K562 (cell line): ENCODE measurements around the gene FOXL2NB. TPM values are rescaled to one million over a fixed set of nuclear protein-coding genes. Genes with fewer than 3 reads are reported as not detected.

Source experiments
- EZH2 ChIP-seq: IDR thresholded peaks from 2 replicates; pipeline ENCODE4 v1.6.1; 2012; ENCODE audit warnings: low read depth, mild to moderate bottlenecking, inconsistent platforms, low read length, borderline replicate concordance
- HLTF ChIP-seq: fragments of 450-650 bp; IDR thresholded peaks from 2 replicates; pipeline ENCODE4 v1.6.1; 2016
- KAT8 ChIP-seq: fragments of 450-650 bp; IDR thresholded peaks from 2 replicates; pipeline ENCODE4 v1.6.1; 2016; ENCODE audit warnings: low read depth, mild to moderate bottlenecking
- REST ChIP-seq, 2 experiments: fragments of 450-650 bp; formaldehyde crosslinking in 1 of 2; IDR thresholded peaks; 2 replicates each; pipeline versions ENCODE4 v1.4.0 to v1.6.1; 2014 to 2020; ENCODE audit warnings: mild to moderate bottlenecking in 2 of 2, borderline replicate concordance in 1 of 2, low read depth in 1 of 2
- ZBTB40 ChIP-seq, 2 experiments: fragments of 450-650 bp in 1 of 2; sonication (generic) in 1 of 2; formaldehyde crosslinking in 1 of 2; IDR thresholded peaks; 2 replicates each; pipeline versions ENCODE4 v1.7.1 to v1.9.0; 2016 to 2022; ENCODE audit warnings: inconsistent platforms in 1 of 2, mild to moderate bottlenecking in 1 of 2, missing genetic modification reagents in 1 of 2
- ZFP1 ChIP-seq: fragments of 450-650 bp; formaldehyde crosslinking; IDR thresholded peaks from 2 replicates; pipeline ENCODE4 v1.4.0; 2020; ENCODE audit warnings: mild to moderate bottlenecking, mixed read lengths
- ZNF24 ChIP-seq: fragments of 450-650 bp; IDR thresholded peaks from 2 replicates; pipeline ENCODE4 v1.6.1; 2016
- polyA plus RNA-seq, 8 experiments: library from polyadenylated mRNA; depleted of rRNA in 4 of 8; stranded (reverse) in 5 of 8; unstranded in 3 of 8; fragments of >200 nt; fragmentation: Nextera tagmentation in 2 of 8; fragmentation: Illumina TruSeq in 1 of 8; extraction: Ambion mirVana in 2 of 8; extraction: Trizol in 1 of 8; gene quantifications; 2 replicates each; pipeline versions ENCODE4 v1.2.1 to v1.2.3, GENCODE V29; 2011 to 2014; ENCODE audit warnings: inconsistent platforms in 1 of 8, missing spikeins in 1 of 8
- total RNA-seq, 7 experiments: library from RNA; depleted of rRNA in 6 of 7; stranded (reverse); fragments of >200 nt in 6 of 7; fragmentation: Illumina TruSeq in 2 of 7; extraction: Trizol in 2 of 7; gene quantifications; 2 replicates each; pipeline versions ENCODE4 v1.2.1 to v1.2.3, GENCODE V29; 2011 to 2021; ENCODE audit warnings: low replicate concordance in 1 of 7

Gene FOXL2NB
- total and polyA plus RNA-seq, 9 of the 15 experiments (the other 6 are each of a cell fraction or from before 2014, with no cell fraction given) = 0.71 to 17.4 (median 9.0) TPM

DNA sequence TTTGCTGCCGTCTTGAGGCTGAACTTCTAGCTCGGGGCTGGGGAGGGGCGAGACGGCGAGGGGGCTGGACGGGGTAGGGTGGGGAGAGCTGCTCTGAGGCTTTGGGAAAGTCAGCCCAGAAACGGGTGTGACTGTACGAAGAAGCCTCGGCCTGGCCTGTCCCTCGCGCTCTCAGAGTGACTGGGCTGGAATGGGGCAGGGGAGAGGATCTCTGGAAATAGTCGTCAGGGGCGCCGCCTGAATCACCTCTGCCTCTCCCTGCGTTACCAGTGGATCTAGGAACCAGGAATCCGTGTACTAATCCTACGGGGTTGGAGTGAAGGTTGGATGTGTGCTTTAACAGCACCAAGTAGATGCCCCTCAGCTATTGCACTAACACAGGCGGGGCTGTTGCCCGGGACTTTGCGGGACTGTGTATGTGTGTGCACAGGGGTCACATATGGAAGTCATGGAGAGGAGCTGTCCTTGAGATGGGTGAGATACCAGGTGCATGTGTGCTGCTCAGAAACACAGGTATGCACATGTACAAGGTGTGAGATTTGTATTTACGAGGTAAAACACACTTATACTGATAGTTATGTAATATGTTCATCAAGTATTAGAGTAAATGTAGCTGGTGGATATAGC, 591 bp downstream of the FOXL2NB start (continued):
- TF ChIP-seq HLTF (peak; percentile 28; the same call in 1 of the 2 replicates), REST (IDR thresholded peaks at IDR 0.05; ENCODE audit: borderline replicate concordance) (0 out of 2 replicates have a peak, but pooled peaks have one; percentile 2), REST (CRISPR knock-in tag; IDR thresholded peaks at IDR 0.05; ENCODE audit: low read depth) (no peak), ZBTB40 (IDR thresholded peaks at IDR 0.05) (peak; percentile 28; the same call in 1 of the 2 replicates), ZBTB40 (CRISPR knock-in tag; IDR thresholded peaks at IDR 0.05) (no peak), ZFP1 (CRISPR knock-in tag) (no peak), ZNF24 (no peak), KAT8 (no peak), EZH2 (no peak)
